OCI-LY7 (cell line): ENCODE data around the gene ENTR1. TPM values are rescaled to one million over a fixed set of nuclear protein-coding genes. Genes with fewer than 3 reads are reported as not detected.

ENCODE experiments used
- BruUV-seq: library from RNA; stranded (reverse); fragments of 400-500 nt; replicated peaks from 2 replicates; lab custom pipeline; 2021; lab: Mats Ljungman, UMichigan
- CTCF ChIA-PET: fragments of 300-600 bp; sonication (Branson Sonifier 250); formaldehyde crosslinking; loops from one replicate; lab custom pipeline; 2022; ENCODE audit warnings: antibody characterized with exemption; ENCODE audit not compliant: unreplicated experiment; lab: Charles Lee
- POLR2A ChIA-PET: fragments of 300-600 bp; sonication (Branson Sonifier 250); formaldehyde crosslinking; loops from one replicate; lab custom pipeline; 2022; ENCODE audit warnings: antibody characterized with exemption; lab: Charles Lee
- DNase-seq: peaks from one replicate; pipeline ENCODE4 v3.0.0-alpha.2; 2015; ENCODE audit warnings: low spot score
- H2AFZ ChIP-seq: fragments of 200-600 bp; sonication (generic), shearing (Covaris generic); 2 replicates; pipeline ENCODE4 v1.6.1; 2014; ENCODE audit warnings: mild to moderate bottlenecking, antibody characterized with exemption, low read length, moderate library complexity
- H3K27ac ChIP-seq: fragments of 200-600 bp; sonication (generic); 2 replicates; pipeline ENCODE4 v1.5.1; 2014; ENCODE audit warnings: mixed run types, low read depth, mild to moderate bottlenecking, moderate library complexity, low read length, inconsistent platforms; ENCODE audit not compliant: poor library complexity, severe bottlenecking
- H3K36me3 ChIP-seq: fragments of 200-600 bp; sonication (generic); 2 replicates; pipeline ENCODE4 v1.6.1; 2014; ENCODE audit warnings: mild to moderate bottlenecking, antibody characterized with exemption, low read length, moderate library complexity, mixed read lengths; ENCODE audit not compliant: insufficient read depth
- H3K4me1 ChIP-seq: fragments of 200-600 bp; sonication (generic); 2 replicates; pipeline ENCODE4 v1.5.1; 2014; ENCODE audit warnings: mild to moderate bottlenecking, low read length; ENCODE audit not compliant: insufficient read depth, poor library complexity, severe bottlenecking
- H3K4me2 ChIP-seq: fragments of 200-600 bp; sonication (generic); 2 replicates; pipeline ENCODE4 v1.6.1; 2014; ENCODE audit warnings: mild to moderate bottlenecking, low read length
- H3K4me3 ChIP-seq: fragments of 200-600 bp; sonication (generic); 2 replicates; pipeline ENCODE4 v1.5.1; 2014; ENCODE audit warnings: mild to moderate bottlenecking, low read depth, low read length; ENCODE audit not compliant: poor library complexity, severe bottlenecking
- H3K79me2 ChIP-seq: fragments of 200-600 bp; sonication (generic); 2 replicates; pipeline ENCODE4 v1.6.1; 2016; ENCODE audit warnings: low read depth, mild to moderate bottlenecking, low read length, moderate library complexity, mixed read lengths; ENCODE audit not compliant: insufficient read depth
- H3K9me2 ChIP-seq: fragments of 200-600 bp; sonication (generic); 2 replicates; pipeline ENCODE4 v1.6.1; 2016; ENCODE audit warnings: mild to moderate bottlenecking, low read length, mixed read lengths; ENCODE audit not compliant: insufficient read depth
- H3K9me3 ChIP-seq: fragments of 200-600 bp; sonication (generic); 2 replicates; pipeline ENCODE4 v1.6.1; 2014; ENCODE audit warnings: mild to moderate bottlenecking, mixed run types, low read length, mixed read lengths
- H4K20me1 ChIP-seq: fragments of 200-600 bp; sonication (generic); 2 replicates; pipeline ENCODE4 v1.6.1; 2014; ENCODE audit warnings: mild to moderate bottlenecking, antibody characterized with exemption, low read length, moderate library complexity, mixed read lengths; ENCODE audit not compliant: insufficient read depth
- CTCF ChIP-seq: fragments of 200-600 bp; sonication (generic); conservative IDR thresholded peaks from 2 replicates; pipeline ENCODE4 v1.5.1; 2014; ENCODE audit warnings: mild to moderate bottlenecking, antibody characterized with exemption, low read length, moderate library complexity, mixed read lengths
- EZH2phosphoT487 ChIP-seq: fragments of 200-600 bp; sonication (generic); IDR thresholded peaks from 2 replicates; pipeline ENCODE4 v1.6.1; 2018; ENCODE audit warnings: low read depth, borderline replicate concordance, mild to moderate bottlenecking, mixed run types, antibody characterized with exemption, low read length, moderate library complexity, mixed read lengths
- intact Hi-C: fragments of 100-400 bp; cut with micrococcal nuclease; formaldehyde crosslinking; loops from one replicate; pipeline ENCODE4 v1.10.0; 2022; ENCODE audit not compliant: unreplicated experiment
- total RNA-seq, 2 experiments: library from RNA; depleted of rRNA in 1 of 2; stranded (reverse); fragments of >200 nt in 1 of 2; shearing (Covaris generic) in 1 of 2; gene quantifications; 2 replicates each; pipeline ENCODE4 v1.2.3, GENCODE V29; 2014 to 2022

ENTR1 gene
- total RNA-seq, 2 experiments from 2014 or later = 103 to 109 TPM

GRCh38 chr9:136454026-136454796 is 43.8 kb upstream of the ENTR1 start:
- Histone ChIP-seq H3K9me2 (no peaks in the 10 kb centered on the region), H4K20me1 (no peaks in the 10 kb centered on the region), H3K36me3 (peaks cover 87% of the 10 kb centered on the region)

GRCh38 chr9:136453326-136453725 is 42.9 kb upstream of the ENTR1 start:
- no peaks in the 10 kb centered on the region for H3K9me3 ChIP-seq
- POLR2A ChIA-PET = interaction anchor here (0.7 kb wide), 1 partner anchor 297 kb away, joined by 4 read pairs; no protein-coding TSS in a partner anchor

More at GRCh38 chr9:136454026-136454796, 43.8 kb upstream of the ENTR1 start:
- H3K4me3 ChIP-seq = no peak overlapping the region
- H3K4me1 ChIP-seq = no peaks in the 10 kb centered on the region
- DNase-seq = no peak
- no peaks in the 10 kb centered on the region for H3K79me2 ChIP-seq
- no peaks in the 10 kb centered on the region for H3K9me3 ChIP-seq
- ChIA-PET POLR2A (no interaction called here), CTCF (no interaction called here)
- no peak overlapping the region for H3K27ac ChIP-seq
- BruUV-seq = no TSS peak
- TF ChIP-seq CTCF = no peak
- TF ChIP-seq EZH2phosphoT487 = no peak
- intact Hi-C loops = no loop called here
- no peak overlapping the region for H2AFZ ChIP-seq
- H3K4me2 ChIP-seq = no peak overlapping the region

More at GRCh38 chr9:136453326-136453725, 42.9 kb upstream of the ENTR1 start:
- Histone ChIP-seq H3K9me2 (no peaks in the 10 kb centered on the region), H3K4me3 (no peak overlapping the region), H4K20me1 (no peaks in the 10 kb centered on the region), H3K4me2 (no peak overlapping the region), H2AFZ (no peak overlapping the region), H3K27ac (no peak overlapping the region), H3K4me1 (no peaks in the 10 kb centered on the region), H3K79me2 (no peaks in the 10 kb centered on the region), H3K36me3 (peaks cover 87% of the 10 kb centered on the region)
- BruUV-seq = no TSS peak
- intact Hi-C loops = no loop called here
- TF ChIP-seq CTCF = no peak
- no peak for TF ChIP-seq EZH2phosphoT487
- CTCF ChIA-PET = no interaction called here
- no peak for DNase-seq
